ENCODE results near the gene TFEB. TPM values are rescaled to one million over a fixed set of nuclear protein-coding genes. Genes with fewer than 3 reads are reported as not detected.

Gene TFEB
- total RNA-seq, 1 donor from 2014 or later = 14.9 TPM

DNA sequence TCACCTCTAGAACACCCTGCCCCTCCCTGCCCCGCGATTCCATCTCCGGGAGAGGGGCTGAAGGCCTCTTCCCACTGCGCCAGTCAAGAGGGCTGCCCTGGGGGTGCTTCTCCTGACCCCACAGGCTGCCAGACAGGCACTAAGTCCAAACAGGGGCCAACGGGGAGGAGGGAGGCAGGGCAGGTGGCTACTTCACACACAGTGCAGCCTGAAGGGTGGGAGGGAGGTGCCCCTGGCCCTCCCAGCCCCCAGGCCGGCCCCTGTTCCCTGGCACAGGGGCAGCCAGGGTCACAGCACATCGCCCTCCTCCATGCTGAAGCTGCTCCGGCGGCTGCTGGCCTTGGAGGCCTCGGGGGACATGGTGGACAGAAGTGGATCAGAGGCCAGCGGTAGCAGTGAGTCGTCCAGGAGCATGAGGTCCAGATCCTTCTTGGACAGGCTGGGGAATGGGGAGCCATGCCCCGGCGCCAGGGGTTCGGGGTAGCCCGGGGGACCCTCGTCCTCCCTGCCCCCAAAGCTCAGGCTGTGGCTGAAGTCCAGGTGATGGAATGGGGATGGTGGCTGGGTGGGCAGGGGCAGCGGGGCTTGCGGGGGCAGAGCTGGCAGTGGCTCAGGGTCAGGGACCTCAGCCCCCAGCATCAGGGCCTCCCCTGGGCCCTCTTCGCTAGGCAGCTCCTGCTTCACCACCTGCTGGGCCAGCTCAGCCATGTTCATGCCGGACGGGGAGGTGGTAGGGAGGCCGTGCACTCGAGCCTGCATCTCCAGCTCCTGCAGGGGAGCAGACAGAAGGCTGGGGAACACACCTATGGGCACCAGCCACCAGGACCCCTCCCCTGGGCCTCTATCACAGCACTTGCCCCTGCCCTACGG is 50.9 kb downstream of the TFEB start:
- no peaks in the 10 kb centered on the region for H3K9me3 Mint-ChIP-seq
- intact Hi-C loops (cut with micrococcal nuclease) = no loop called here
- peaks cover 6% of the 10 kb centered on the region for H3K4me1 Mint-ChIP-seq
- H3K4me3 Mint-ChIP-seq = no peak overlapping the region
- DNase-seq = no peak
- no peak overlapping the region for H3K27ac Mint-ChIP-seq
- peaks cover 2% of the 10 kb centered on the region for H3K27me3 Mint-ChIP-seq
- peaks cover 4% of the 10 kb centered on the region for H3K36me3 Mint-ChIP-seq (ENCODE audit: low read depth)

DNA sequence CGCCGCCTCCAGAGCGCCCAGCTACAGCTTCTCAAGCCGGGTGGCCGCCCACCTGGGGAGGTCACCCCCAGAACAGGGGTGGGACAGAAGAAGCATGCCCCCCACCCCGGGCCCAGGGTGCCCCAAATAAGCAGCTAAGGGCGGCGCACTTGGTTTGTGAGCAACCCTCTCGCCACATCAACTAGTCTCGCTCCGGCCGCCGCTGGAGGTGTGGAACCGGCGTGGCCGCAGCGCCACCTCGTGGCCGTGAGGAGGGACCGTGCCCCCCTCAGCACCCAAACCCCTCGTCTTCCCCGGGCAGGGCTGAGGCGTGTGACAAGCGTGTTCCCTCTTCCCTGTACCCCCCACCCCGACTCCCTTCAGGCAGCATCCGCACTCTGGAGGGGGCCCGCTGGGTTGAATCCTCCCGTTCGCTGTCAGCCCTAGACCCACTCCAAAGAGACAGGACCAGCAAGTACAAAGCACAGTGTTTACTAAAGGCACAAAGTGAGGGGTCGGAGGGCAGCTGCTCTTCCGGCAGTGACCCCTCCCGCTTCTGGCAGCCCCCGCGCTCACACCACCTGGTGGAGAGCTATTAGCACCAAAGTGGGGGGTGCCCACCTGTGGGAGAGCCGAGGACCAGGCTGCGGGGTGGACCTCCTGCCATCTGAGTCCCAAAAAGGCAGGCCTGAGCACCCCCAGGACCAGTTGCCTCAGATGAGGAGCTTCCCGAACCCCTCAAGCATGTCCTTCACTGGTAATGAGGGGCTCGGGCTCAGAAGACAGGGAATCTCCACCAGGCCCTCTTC is 51.7 kb downstream of the TFEB start:
- H3K4me1 Mint-ChIP-seq = peaks cover 6% of the 10 kb centered on the region
- H3K27me3 Mint-ChIP-seq = peaks cover 3% of the 10 kb centered on the region
- no peaks in the 10 kb centered on the region for H3K9me3 Mint-ChIP-seq
- intact Hi-C loops (cut with micrococcal nuclease) = loop anchor here (1.0 to 2.0 kb wide), 3 partner anchors 80 to 314 kb away; no protein-coding TSS in a partner anchor
- H3K36me3 Mint-ChIP-seq (ENCODE audit: low read depth) = peaks cover 4% of the 10 kb centered on the region
- H3K27ac Mint-ChIP-seq = peak overlapping the region; percentile 82
- peak; percentile 94 for DNase-seq
- peak overlapping the region; percentile 83 for H3K4me3 Mint-ChIP-seq

DNA sequence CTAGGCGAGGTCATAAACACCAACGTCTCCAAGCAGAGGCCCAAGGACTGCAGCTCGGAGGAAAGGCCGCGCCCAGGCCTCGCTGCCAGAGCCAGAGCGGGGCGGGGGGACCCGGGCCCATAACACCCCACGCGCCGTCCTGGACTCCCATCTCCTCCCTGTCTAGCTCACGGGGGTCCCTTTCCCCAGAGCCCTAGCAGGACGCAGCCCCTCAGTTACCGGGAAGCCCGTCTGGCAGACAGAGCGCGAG is 52.2 kb downstream of the TFEB start:
- no peak for DNase-seq
- intact Hi-C loops (cut with micrococcal nuclease) = loop anchor here (1.0 to 2.0 kb wide), 3 partner anchors 80 to 314 kb away; no protein-coding TSS in a partner anchor
- peak overlapping the region; percentile 82 for H3K27ac Mint-ChIP-seq
- peaks cover 4% of the 10 kb centered on the region for H3K27me3 Mint-ChIP-seq
- H3K4me1 Mint-ChIP-seq = peaks cover 6% of the 10 kb centered on the region
- peaks cover 4% of the 10 kb centered on the region for H3K36me3 Mint-ChIP-seq (ENCODE audit: low read depth)
- peak overlapping the region; percentile 83 for H3K4me3 Mint-ChIP-seq
- no peaks in the 10 kb centered on the region for H3K9me3 Mint-ChIP-seq

DNA sequence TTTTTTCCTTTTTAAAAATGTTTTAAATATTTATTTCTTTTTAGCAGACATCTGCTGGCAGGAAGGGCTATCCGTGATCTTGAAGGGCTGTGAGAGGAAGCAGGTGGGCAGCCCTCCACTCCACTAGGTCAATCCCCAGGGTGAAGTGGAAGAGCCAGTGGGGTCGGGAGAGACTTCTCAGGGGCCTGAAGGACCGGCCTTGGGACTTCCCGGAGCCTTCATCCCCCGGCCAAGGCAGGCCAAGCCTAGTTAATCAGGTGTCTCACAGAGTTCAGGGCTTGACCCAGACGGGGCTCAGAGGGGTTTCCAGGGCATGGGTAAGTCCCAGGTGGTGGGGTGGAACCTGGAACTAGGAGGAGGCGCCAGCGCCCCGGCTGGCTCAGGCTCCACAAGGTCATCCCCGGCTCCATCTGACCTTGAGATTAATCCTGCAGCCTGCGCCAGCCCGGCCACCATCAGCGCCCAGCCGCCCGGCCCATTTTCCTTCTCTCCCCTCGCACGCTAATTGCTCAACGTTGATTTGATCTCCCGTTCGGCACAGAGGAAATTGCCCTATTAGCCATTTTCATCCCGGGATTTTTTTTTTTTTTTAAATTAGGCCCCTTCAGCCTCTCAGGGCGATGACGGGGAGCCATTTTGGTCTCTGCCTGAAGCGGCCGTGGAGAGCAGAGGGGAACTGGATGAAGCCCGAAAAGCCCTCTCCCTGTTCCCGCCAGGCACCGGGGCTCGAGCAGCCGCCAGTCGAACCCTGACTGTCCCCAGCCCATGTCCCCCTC is 52.7 kb downstream of the TFEB start:
- DNase-seq = peak; percentile 61
- Mint-ChIP-seq H3K36me3 (ENCODE audit: low read depth) (peaks cover 4% of the 10 kb centered on the region), H3K27me3 (peaks cover 4% of the 10 kb centered on the region), H3K9me3 (no peaks in the 10 kb centered on the region), H3K4me1 (peaks cover 6% of the 10 kb centered on the region), H3K4me3 (peak overlapping the region; percentile 83), H3K27ac (peak overlapping the region; percentile 82)
- intact Hi-C loops (cut with micrococcal nuclease) = loop anchor here (1.0 to 2.0 kb wide), 3 partner anchors 79 to 313 kb away; no protein-coding TSS in a partner anchor

DNA sequence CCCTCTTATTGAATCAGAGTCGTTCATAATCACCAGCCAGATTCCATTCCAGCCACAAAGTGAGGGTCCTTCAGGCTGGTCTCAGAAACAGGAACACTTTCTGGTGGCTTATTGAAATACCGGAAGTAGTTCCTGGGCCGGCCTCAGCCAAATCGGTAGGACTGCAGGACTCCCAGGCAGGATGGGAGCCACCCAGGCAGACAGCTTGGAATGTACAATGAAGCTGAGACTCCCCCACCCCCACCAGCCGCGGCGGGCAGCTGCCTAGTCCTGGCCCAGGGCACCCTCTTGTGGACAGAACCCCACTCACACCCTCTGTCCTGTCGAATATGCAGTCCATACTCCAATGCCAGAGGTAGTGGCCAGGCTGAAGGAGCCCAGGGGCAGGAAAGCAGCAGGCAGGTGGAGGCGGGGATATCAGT is 53.3 kb downstream of the TFEB start:
- Mint-ChIP-seq H3K27me3 (peaks cover 5% of the 10 kb centered on the region), H3K9me3 (no peaks in the 10 kb centered on the region), H3K4me1 (peaks cover 6% of the 10 kb centered on the region), H3K36me3 (ENCODE audit: low read depth) (peaks cover 1% of the 10 kb centered on the region), H3K27ac (no peak overlapping the region), H3K4me3 (peak overlapping the region; percentile 83)
- intact Hi-C loops (cut with micrococcal nuclease) = loop anchor here (2.0 kb wide), 1 partner anchor 257 kb away; no protein-coding TSS in a partner anchor
- peak; percentile 89 for DNase-seq

DNA sequence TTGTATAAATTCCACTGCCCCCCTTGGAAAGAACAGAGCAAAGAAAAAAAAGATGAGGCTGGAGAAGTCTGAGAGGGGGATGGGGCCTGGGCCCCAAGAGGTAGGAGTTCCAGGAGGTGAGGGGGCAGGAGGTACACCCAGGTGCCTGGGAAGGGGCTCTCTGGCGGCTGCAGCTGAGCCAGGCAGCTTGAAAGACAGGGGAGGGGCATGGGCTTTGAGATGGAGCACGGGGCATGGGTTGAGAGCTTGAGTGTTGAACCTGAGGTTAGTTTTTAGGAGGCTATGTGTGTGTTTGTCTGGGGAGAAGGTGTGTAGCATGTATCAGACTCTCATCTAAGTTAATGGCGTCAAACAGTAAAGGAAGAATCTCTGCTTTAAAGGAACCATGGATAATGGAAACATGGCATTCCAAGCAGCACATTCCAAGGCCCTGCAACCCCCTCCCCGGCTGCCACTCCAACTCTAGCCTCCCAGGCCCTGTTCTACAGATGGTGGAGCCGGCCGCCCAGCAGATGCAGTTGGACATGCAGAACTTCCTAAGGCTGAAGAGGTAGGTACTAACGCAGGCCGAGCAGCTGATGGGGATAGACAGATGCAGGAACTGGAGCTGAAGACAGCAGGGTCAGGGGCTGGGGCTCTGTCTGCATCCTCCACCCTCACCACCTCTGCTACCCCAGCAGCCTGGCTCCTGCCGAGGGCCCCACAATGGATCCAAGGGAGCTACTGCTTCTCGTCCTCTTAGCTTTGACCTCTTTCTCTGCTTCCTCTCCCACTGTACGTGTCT is 55.0 kb downstream of the TFEB start:
- Mint-ChIP-seq H3K4me1 (peaks cover 6% of the 10 kb centered on the region), H3K36me3 (ENCODE audit: low read depth) (peaks cover 1% of the 10 kb centered on the region), H3K27me3 (peaks cover 12% of the 10 kb centered on the region), H3K4me3 (no peak overlapping the region), H3K27ac (no peak overlapping the region), H3K9me3 (no peaks in the 10 kb centered on the region)
- intact Hi-C loops (cut with micrococcal nuclease) = no loop called here
- no peak for DNase-seq

DNA sequence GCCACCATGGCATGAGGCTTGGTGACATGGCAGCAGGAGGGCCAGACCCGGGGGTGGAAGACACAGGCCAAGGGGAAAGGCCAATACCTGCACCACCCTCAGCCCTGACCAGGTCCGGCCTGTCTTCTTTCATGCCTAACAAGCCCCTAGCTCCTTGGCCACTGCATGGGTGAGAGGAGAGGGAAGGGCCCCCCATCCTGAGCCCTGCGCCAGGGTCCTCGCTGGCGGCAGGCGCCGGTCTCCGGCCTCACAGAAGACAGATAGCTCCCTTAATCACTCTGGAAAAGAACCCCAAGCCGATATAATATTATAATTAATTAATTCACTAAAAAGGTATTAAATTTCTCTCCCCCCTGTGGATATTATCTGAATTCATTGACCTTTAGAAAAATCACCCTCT is 55.7 kb downstream of the TFEB start:
- intact Hi-C loops (cut with micrococcal nuclease) = no loop called here
- Mint-ChIP-seq H3K4me3 (no peak overlapping the region), H3K4me1 (peaks cover 6% of the 10 kb centered on the region), H3K27me3 (peaks cover 12% of the 10 kb centered on the region), H3K27ac (no peak overlapping the region), H3K9me3 (no peaks in the 10 kb centered on the region), H3K36me3 (ENCODE audit: low read depth) (no peaks in the 10 kb centered on the region)
- no peak for DNase-seq

DNA sequence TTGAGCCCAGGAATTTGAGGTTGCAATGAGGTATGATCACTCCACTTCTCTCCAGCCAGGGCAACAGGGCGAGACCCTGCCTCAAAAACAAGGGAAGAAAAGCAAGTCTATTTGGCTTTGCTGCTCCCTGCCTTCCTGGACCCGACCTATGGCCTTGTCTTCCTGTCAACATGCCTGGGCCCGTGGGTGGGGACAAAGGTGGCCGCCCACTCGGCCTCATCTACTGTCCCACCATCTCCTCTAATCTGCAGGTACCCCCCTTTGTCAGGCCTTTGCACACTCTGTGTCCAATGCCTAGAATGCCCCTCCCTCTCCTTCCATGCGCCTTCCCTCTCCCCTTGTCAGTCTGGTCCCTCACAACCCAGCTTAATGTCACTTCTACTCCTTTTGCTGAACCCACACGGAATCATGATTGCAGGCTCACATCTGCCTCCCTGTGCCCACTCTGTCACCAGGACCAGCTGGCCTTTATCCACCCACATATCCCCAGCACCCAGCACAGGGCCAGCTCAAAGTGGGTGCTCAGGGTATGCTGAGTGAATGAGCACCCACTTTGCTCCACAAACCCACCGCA is 56.8 kb downstream of the TFEB start:
- Mint-ChIP-seq H3K4me3 (no peak overlapping the region), H3K9me3 (no peaks in the 10 kb centered on the region), H3K4me1 (peaks cover 4% of the 10 kb centered on the region), H3K36me3 (ENCODE audit: low read depth) (no peaks in the 10 kb centered on the region), H3K27ac (no peak overlapping the region), H3K27me3 (peaks cover 15% of the 10 kb centered on the region)
- no peak for DNase-seq
- intact Hi-C loops (cut with micrococcal nuclease) = no loop called here

DNA sequence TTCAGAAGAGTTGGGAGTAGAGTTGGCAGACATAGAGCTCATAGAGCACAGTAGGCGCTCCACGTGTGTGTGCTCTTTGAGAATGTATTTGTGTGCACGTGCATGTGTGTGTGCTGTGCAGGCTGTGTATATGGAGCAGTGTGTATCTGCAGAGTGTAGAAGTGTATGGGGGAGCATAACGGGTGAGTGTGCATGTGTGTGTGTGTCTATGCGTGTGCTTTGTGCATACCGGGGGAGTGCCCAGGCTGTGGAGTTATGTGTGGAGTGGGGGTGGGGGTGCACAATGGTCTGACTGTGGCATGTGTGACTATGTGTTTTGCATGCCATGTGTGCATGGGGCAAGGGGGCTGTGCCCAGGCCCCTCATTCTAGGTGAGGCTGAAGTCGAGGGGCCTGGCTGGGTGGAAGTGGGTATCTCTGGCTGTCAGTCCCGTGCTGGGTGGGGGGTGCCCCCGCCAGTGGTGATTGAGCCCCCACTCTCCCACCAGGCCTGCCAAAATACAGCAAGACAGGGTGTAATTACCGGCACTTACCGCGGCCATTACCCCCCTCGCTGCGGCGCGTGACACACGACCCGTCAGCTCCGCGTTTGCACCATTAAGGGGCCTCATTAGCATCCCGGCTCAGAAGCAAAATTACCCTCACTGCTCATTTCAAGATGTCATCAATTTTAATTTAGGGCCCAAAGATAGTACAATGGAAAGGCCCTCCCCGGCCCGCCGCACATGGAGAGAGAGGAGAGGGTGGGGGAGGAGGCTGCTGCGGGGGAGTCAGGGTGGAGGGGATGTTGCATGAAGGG is 58.1 kb downstream of the TFEB start:
- H3K27ac Mint-ChIP-seq = no peak overlapping the region
- intact Hi-C loops (cut with micrococcal nuclease) = no loop called here
- H3K4me1 Mint-ChIP-seq = peaks cover 1% of the 10 kb centered on the region
- no peaks in the 10 kb centered on the region for H3K9me3 Mint-ChIP-seq
- H3K4me3 Mint-ChIP-seq = no peak overlapping the region
- no peak for DNase-seq
- H3K36me3 Mint-ChIP-seq (ENCODE audit: low read depth) = no peaks in the 10 kb centered on the region
- H3K27me3 Mint-ChIP-seq = peaks cover 15% of the 10 kb centered on the region

DNA sequence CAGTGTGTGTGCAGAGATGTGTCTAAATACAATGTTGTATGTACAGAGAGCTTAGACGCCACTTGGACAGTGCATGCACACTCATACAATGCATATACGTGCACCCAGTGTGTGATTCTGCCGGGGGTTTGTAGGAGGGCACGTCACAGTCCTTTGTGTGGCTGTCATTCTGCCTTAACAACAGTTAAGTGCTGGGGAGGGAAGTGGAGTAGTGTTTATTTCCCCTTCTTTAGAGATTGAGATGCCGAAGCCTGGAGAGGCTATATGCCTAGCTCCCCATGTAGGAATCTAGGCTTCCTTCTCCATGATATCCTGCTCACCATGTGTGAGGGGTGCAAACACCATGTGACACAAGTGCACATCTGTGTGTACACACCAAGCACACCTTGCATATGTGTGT is 59.0 kb downstream of the TFEB start:
- no peaks in the 10 kb centered on the region for H3K4me1 Mint-ChIP-seq
- no peaks in the 10 kb centered on the region for H3K9me3 Mint-ChIP-seq
- DNase-seq = no peak
- intact Hi-C loops (cut with micrococcal nuclease) = no loop called here
- peaks cover 15% of the 10 kb centered on the region for H3K27me3 Mint-ChIP-seq
- no peak overlapping the region for H3K27ac Mint-ChIP-seq
- no peak overlapping the region for H3K4me3 Mint-ChIP-seq
- H3K36me3 Mint-ChIP-seq (ENCODE audit: low read depth) = no peaks in the 10 kb centered on the region

DNA sequence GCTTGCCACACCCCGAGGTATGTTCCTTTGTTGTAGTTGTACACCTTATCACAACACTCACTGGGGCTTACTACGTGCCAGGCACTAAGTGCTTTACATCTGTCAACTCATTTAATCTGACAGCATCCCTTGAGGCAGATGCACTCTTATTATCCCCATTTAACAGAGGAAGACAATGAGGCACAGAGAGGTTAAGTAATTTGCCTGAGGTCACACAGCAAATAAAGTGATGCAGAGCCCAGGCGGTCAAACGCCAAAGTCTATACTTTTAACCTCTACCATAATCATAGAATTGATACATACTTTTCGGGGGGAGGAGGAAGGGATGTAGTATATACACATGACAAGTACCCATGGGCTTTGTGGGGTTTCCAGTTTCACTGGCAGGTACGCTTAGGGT is 59.4 kb downstream of the TFEB start:
- H3K27me3 Mint-ChIP-seq = peaks cover 15% of the 10 kb centered on the region
- DNase-seq = no peak
- H3K4me1 Mint-ChIP-seq = no peaks in the 10 kb centered on the region
- H3K9me3 Mint-ChIP-seq = no peaks in the 10 kb centered on the region
- H3K36me3 Mint-ChIP-seq (ENCODE audit: low read depth) = no peaks in the 10 kb centered on the region
- H3K27ac Mint-ChIP-seq = no peak overlapping the region
- intact Hi-C loops (cut with micrococcal nuclease) = no loop called here
- H3K4me3 Mint-ChIP-seq = no peak overlapping the region

DNA sequence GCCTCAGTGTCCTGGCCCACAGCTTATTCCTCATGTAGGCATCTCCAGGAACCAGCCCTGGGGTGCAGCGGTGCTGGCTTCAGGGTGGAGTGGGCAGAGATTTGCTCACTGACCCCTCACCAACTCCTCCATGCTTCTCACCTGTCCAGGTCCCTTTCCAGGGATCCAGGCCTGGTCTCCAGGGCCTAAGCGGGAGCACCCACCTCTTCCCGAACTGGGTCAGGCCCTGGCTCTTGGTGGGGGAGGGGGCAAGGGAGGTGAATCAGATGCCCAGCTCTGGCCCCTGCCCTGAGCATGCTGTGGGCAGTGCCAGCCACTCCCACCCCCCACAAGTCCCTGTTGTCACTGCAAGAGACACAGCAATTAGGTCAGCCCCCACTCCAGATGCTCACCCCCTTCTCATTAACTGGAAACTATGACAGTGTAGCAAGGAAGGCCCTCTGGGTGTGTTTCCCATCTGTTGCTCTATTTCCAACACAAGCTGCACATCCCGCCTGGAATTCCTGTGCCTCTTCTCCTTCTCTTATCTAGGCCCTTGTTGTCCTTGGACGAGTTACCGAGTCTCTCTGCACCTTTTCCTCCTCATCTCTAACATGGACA is 60.1 kb downstream of the TFEB start:
- Mint-ChIP-seq H3K27me3 (peaks cover 17% of the 10 kb centered on the region), H3K36me3 (ENCODE audit: low read depth) (no peaks in the 10 kb centered on the region), H3K4me1 (no peaks in the 10 kb centered on the region), H3K4me3 (no peak overlapping the region), H3K9me3 (no peaks in the 10 kb centered on the region), H3K27ac (no peak overlapping the region)
- no peak for DNase-seq
- intact Hi-C loops (cut with micrococcal nuclease) = no loop called here
